Caki2 (cell line): ENCODE measurements around the gene DENND5A. TPM values are rescaled to one million over a fixed set of nuclear protein-coding genes. Genes with fewer than 3 reads are reported as not detected.
"Not testable (repeated sequence)": the region's sequence is repeated elsewhere in the genome, so short reads cannot be mapped to it uniquely, and the experiment has no call there.

Experiments
- DNase-seq: peaks from one replicate; pipeline ENCODE4 v3.0.0-alpha.2; 2015; ENCODE audit warnings: low read depth
- in situ Hi-C: cut with HindIII; loops from 2 replicates; pipeline ENCODE4 v1.10.0; 2016; ENCODE audit warnings: low sequenced_read_pairs, low pct_unique_long_range_greater_than_20kb, mixed read lengths
- total RNA-seq: library from RNA; depleted of rRNA; stranded (reverse); fragments of >200 nt; shearing (Covaris generic); gene quantifications from 2 replicates; pipeline ENCODE4 v1.2.3, GENCODE V29; 2014; ENCODE audit warnings: low replicate concordance

Gene DENND5A
- total RNA-seq, 1 experiment from 2014 or later = 105 TPM

- in situ Hi-C loops = no loop called here
- DNase-seq = no peak
Measured at GRCh38 chr11:9130297-9130696, 134.9 kb downstream of the DENND5A start.

GRCh38 chr11:9126636-9127035, 138.5 kb downstream of the DENND5A start:
- DNase-seq = no peak

DNA sequence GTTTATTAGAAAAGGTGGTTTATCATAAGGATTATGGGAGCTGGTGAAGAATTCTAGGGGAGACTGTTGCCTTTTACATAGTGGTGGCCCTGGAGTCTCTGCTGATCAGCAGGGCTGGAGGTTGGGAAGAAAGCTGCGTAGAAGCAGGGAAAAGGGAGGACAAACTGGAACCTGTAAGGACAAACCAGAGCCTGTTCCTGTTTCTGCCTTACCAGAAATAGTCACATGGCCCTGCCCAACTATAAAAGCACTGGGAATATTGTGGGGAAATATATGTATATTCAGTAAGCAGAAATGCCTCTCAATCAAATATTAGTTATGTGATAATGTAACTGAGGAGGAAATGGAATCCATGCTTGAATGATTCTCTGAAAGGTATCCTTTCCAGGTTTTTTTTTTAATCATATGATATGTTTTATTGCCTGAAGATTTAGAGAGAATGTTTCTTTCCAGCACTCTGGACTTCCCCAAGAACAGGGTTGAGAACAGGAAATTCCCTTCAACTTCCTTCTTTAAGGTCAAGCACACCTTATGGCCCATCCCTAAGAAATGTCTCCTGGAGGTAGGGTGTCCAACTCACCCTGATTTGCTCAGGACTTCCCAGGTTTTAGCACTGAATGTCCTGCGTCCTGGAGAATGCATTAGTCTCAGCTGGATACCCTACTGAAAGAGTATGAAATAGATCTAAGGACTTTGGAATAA, 139.8 kb downstream of the DENND5A start:
- in situ Hi-C loops = no loop called here
- no peak for DNase-seq

More at GRCh38 chr11:9126636-9127035, 138.5 kb downstream of the DENND5A start:
- in situ Hi-C loops = no loop called here

GRCh38 chr11:9123595-9124304, 141.4 kb downstream of the DENND5A start:
- DNase-seq = no peak
- in situ Hi-C loops = no loop called here

GRCh38 chr11:9121469-9121796, 143.7 kb downstream of the DENND5A start:
- no peak for DNase-seq
- in situ Hi-C loops = no loop called here

DNA sequence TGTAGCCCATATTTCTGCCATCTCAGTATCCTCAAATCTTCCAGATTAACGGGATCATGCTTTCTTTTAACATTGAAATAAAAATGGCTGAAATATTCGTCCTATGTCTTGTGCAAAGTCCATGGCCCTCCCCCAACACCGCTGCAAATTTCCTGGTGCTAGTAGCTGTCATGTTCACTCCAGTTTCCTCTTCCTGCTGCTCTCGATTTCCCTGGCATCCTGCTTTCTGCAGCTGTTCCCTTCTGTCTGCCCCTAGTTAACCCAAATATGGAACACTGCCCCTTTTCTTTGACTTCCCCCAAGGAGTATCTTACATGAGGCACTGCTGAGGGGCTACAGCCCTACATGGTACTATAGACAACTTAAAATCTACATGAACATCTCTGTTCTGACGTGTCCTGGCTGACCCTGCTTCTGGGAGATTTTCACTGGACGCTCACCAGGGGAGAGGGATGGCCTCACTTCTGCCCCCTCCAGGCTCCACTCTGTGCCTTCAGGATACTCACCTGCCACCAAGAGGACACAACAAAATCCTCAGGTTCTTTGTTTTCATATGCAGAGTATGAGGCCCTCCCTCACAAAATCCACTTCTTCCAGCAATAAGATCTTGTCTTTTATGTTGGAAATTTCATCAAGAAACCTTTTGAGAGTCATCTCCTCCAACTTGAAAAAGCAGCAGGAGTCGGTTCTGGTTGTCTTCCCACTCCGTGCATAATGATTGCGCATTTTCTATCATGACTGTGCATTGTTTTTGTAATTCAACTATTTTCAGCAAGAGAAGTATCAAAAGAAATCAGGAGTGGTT, 144.3 kb downstream of the DENND5A start:
- DNase-seq = no peak
- in situ Hi-C loops = no loop called here

GRCh38 chr11:9118277-9118676, 146.9 kb downstream of the DENND5A start:
- DNase-seq = no peak
- in situ Hi-C loops = no loop called here

DNA sequence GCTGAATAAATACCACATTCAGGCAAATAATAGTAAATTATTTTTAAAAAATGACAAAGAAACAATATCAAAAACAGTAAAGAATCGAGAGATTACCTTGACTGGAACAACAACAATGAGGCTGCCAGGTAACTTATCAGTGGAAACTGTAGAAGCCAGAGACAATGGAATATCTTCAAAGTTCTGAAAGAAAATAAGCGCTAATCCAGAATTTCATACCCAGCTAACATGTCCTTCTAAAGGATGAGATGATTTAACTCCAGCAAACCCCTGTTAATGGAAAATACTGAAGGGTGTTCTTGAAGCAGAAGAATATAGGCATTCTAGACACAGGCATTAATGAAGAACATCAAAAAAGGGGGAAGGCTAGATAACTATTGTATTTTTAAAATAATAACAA, 153.1 kb downstream of the DENND5A start:
- no peak for DNase-seq
- in situ Hi-C loops = no loop called here

DNA sequence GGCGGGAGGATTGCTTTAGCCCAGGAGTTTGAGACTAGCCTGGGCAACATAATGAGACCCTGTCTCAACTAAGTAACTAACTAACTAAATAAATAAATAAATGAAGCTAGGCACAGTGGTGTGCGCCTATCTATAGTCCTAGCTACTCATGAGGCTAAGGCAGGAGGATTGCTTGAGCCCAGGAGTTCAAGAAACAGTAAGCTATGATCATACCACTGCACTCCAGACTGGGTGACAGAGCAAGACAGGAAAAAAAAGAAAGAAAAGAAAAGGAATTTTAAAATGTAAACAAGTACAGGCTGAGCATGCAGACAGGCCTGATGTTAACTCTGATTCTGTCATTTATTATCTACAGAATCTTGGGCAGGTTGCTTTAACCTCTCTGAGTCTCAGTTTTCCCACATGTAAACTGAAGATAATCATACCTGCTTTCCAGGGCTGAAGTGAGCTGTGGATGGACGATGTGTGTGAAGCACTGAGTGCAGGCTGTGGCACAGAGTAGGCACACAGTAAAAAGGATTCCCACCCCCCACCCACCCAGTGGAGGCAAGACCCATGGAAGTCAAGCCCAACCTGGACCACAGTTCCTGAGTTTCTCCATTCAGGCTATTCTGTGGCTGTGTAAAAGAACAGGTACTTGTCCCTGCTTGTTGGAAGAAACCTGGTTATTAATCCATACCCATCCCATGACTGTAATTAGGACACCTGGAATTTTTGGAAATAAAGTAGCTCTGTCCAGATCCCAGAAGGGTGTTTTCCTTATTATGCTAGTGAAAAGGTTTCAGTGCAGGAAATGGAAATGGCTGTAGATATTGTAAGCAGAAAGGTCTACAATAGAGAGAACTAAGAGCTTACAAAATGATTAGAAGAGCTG, 155.1 kb downstream of the DENND5A start:
- no peak for DNase-seq
- in situ Hi-C loops = no loop called here

GRCh38 chr11:9104580-9104979, 160.6 kb downstream of the DENND5A start:
- in situ Hi-C loops = no loop called here
- no peak for DNase-seq

GRCh38 chr11:9103542-9104276, 161.4 kb downstream of the DENND5A start:
- in situ Hi-C loops = no loop called here
- no peak for DNase-seq

DNA sequence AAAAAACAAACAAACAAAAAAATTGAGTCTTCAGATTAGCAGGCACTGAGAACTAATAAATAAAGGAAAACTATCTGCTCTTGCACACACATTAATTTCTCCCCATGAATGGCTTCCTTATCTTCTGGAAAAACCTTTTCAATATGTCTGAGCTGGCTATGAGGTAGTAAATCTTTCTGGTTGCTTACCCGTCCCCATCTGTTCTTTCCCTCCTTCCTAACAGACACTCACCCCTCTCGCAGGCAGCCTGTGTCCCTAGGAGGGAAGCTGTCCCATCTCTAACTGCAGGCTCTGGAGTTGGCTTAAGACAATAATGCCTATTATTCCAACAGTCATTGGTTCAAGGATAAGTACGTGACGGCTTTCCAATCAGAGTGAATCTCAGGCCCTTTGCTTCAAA, 165.5 kb downstream of the DENND5A start:
- in situ Hi-C loops = no loop called here

DNA sequence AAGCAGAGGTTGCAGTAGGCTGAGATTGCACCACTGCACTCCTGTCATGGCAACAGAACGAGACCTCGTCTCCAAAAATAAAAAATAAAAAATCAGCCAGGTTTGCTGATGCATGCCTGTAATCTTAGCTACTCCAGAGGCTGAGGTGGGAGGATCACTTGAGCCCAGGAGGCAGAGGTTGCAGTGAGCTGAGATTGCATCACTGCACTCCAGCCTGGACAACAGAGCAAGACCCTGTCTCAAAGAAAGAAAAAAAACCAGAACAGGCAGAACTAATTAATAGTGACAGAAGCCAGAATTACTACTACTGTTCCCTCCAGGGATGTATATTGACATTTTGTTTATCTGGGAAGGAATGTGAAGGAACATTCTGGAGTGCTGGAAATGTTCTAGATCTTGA, 166.7 kb downstream of the DENND5A start:
- DNase-seq, in situ Hi-C loops: not testable (repeated sequence)

More for the DNA sequence above, 165.5 kb downstream of the DENND5A start:
- DNase-seq = no peak

- in situ Hi-C loops, DNase-seq: not testable (repeated sequence)
Measured at GRCh38 chr11:9097186-9097943, 167.8 kb downstream of the DENND5A start.

DNA sequence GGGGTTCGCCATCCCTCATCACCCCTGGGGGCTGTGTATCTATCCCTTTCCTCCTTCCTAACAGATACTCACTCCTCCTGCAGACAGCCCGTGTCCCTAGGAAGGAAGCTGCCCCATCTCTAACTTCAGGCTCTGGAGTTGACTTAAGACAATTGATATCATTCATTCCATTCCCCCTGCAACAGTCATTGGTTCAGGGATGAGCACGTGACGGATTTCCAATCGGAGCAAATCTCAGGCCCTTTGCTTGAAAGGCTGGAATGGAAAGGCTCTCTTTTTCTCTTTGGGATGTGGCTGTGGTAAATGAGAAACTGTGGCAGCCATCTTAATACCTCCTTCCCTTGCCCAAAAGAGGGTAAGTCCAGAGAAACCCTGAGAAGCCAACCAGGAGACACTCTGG, 168.7 kb downstream of the DENND5A start:
- no peak for DNase-seq
- in situ Hi-C loops = no loop called here

- in situ Hi-C loops = no loop called here
- DNase-seq = no peak
Measured at GRCh38 chr11:9095421-9095820, 169.7 kb downstream of the DENND5A start.

DNA sequence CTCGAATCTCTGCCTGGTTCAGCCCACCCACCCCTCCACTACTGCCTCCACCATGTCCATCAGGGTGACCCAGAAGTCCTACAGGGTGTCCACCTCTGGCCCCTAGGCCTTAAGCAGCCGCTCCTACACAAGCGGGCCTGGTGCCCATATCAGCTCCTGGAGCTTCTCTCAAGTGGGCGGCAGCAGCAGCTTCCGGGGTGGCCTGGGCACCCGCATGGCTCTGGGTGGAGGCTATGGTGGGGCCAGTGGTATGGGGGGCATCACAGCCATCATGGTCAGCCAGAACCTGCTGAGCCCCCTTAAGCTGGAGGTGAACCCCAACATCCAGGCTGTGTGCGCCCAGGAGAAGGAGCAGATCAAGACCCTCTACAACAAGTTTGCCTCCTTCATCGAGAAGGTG, 170.7 kb downstream of the DENND5A start:
- in situ Hi-C loops = no loop called here
- DNase-seq = no peak
